Neural progenitor cell (in vitro differentiated cells): Measurements from ENCODE around the gene SGPP1. TPM values are rescaled to one million over a fixed set of nuclear protein-coding genes. Genes with fewer than 3 reads are reported as not detected.

Experiments
- DNase-seq: peaks from one replicate; pipeline ENCODE4 v3.0.0-alpha.2; 2016; ENCODE audit warnings: low spot score
- H2AFZ ChIP-seq: fragments of 200-600 bp; sonication (generic); replicated peaks from 2 replicates; pipeline ENCODE4 v1.6.1; 2016; ENCODE audit warnings: antibody characterized with exemption
- H3F3A ChIP-seq: fragments of 200-600 bp; sonication (generic); 2 replicates; pipeline ENCODE4 v1.6.1; 2016; ENCODE audit warnings: antibody characterized with exemption, low read depth
- H3K27ac ChIP-seq: fragments of 200-600 bp; sonication (generic); 2 replicates; pipeline ENCODE4 v1.5.1; 2016; ENCODE audit warnings: mild to moderate bottlenecking
- H3K27me3 ChIP-seq: fragments of 200-600 bp; sonication (generic); 2 replicates; pipeline ENCODE4 v1.6.1; 2016; ENCODE audit warnings: mild to moderate bottlenecking, moderate library complexity
- H3K36me3 ChIP-seq: fragments of 200-600 bp; sonication (generic); 2 replicates; pipeline ENCODE4 v1.5.1; 2016
- H3K4me1 ChIP-seq: fragments of 200-600 bp; sonication (generic); 2 replicates; pipeline ENCODE4 v1.6.1; 2016; ENCODE audit warnings: mixed run types
- H3K4me2 ChIP-seq: fragments of 200-600 bp; sonication (generic); 2 replicates; pipeline ENCODE4 v1.6.1; 2016
- H3K4me3 ChIP-seq: fragments of 200-600 bp; sonication (generic); 2 replicates; pipeline ENCODE4 v1.5.1; 2016
- H3K79me2 ChIP-seq: fragments of 200-600 bp; sonication (generic); 2 replicates; pipeline ENCODE4 v1.6.1; 2016; ENCODE audit warnings: low read depth
- H3K9ac ChIP-seq: fragments of 200-600 bp; sonication (generic); 2 replicates; pipeline ENCODE4 v1.6.1; 2016
- H3K9me3 ChIP-seq: fragments of 200-600 bp; sonication (generic); 2 replicates; pipeline ENCODE4 v1.5.1; 2016; ENCODE audit warnings: low read depth
- H4K20me1 ChIP-seq: fragments of 200-600 bp; sonication (generic); 2 replicates; pipeline ENCODE4 v1.6.1; 2016; ENCODE audit warnings: low read depth
- H3K27ac Mint-ChIP-seq: 3 replicates; pipeline ENCODE4 v1.8.0; 2021; ENCODE audit warnings: mixed read lengths
- H3K27me3 Mint-ChIP-seq: 2 replicates; pipeline ENCODE4 v1.8.0; 2022; ENCODE audit warnings: low read depth, mild to moderate bottlenecking, inconsistent platforms, moderate library complexity, mixed read lengths; ENCODE audit not compliant: insufficient read depth
- H3K36me3 Mint-ChIP-seq: 3 replicates; pipeline ENCODE4 v1.8.0; 2021; ENCODE audit warnings: mixed read lengths
- H3K4me1 Mint-ChIP-seq: 3 replicates; pipeline ENCODE4 v1.8.0; 2021; ENCODE audit warnings: mixed read lengths
- H3K4me3 Mint-ChIP-seq: 3 replicates; pipeline ENCODE4 v1.8.0; 2021; ENCODE audit warnings: mild to moderate bottlenecking, moderate library complexity, mixed read lengths
- H3K9me3 Mint-ChIP-seq: 3 replicates; pipeline ENCODE4 v1.8.0; 2020; ENCODE audit warnings: mixed read lengths
- EZH2 ChIP-seq: fragments of 200-600 bp; sonication (generic); IDR thresholded peaks from 2 replicates; pipeline ENCODE4 v1.6.1; 2017; ENCODE audit warnings: antibody characterized with exemption, mild to moderate bottlenecking, moderate library complexity
- EZH2phosphoT487 ChIP-seq: fragments of 200-600 bp; sonication (generic); IDR thresholded peaks from 2 replicates; pipeline ENCODE4 v1.6.1; 2017; ENCODE audit warnings: antibody characterized with exemption
- total RNA-seq: library from RNA; depleted of rRNA; stranded (reverse); fragments of >200 nt; gene quantifications from 2 replicates; pipeline ENCODE4 v1.2.3, GENCODE V29; 2015; ENCODE audit warnings: low replicate concordance
- TF ChIP-seq, protein P1 (sequence below): fragments of 200-600 bp; sonication (generic); IDR thresholded peaks from 2 replicates; pipeline ENCODE4 v1.5.1; 2017; ENCODE audit warnings: antibody characterized with exemption, mild to moderate bottlenecking

The SGPP1 gene
- total RNA-seq, 1 donor from 2014 or later = 9.2 TPM

DNA sequence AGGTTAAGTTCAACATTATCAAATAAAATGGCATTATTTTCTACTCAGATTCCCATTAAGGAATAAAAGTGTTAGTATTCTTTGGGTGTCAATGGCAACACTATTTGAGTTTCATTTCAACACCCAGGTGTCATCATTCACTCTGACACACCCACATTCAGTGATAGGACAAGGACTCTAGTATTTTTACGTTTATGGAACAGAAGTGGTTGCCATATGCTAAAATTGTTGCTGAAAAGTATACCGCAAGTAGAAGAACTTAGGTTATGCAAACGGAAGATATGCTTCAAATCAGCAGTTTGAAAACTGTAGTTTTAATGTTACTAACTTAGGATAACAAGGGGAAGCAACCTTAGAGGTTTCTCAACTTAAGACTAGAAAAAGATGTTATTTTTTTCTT lies 20.0 kb upstream of the SGPP1 start:
- no peaks in the 10 kb centered on the region for H3K36me3 Mint-ChIP-seq
- Histone ChIP-seq H3K27me3 (no peaks in the 10 kb centered on the region), H3K27ac (no peak overlapping the region), H3F3A (no peaks in the 10 kb centered on the region), H3K9ac (no peak overlapping the region), H3K36me3 (no peaks in the 10 kb centered on the region), H3K9me3 (no peaks in the 10 kb centered on the region), H3K4me3 (no peak overlapping the region), H3K4me1 (no peaks in the 10 kb centered on the region), H4K20me1 (no peaks in the 10 kb centered on the region), H3K79me2 (no peaks in the 10 kb centered on the region), H2AFZ (no peak overlapping the region), H3K4me2 (no peak overlapping the region)
- no peak overlapping the region for H3K27ac Mint-ChIP-seq
- TF ChIP-seq, protein P1, sequence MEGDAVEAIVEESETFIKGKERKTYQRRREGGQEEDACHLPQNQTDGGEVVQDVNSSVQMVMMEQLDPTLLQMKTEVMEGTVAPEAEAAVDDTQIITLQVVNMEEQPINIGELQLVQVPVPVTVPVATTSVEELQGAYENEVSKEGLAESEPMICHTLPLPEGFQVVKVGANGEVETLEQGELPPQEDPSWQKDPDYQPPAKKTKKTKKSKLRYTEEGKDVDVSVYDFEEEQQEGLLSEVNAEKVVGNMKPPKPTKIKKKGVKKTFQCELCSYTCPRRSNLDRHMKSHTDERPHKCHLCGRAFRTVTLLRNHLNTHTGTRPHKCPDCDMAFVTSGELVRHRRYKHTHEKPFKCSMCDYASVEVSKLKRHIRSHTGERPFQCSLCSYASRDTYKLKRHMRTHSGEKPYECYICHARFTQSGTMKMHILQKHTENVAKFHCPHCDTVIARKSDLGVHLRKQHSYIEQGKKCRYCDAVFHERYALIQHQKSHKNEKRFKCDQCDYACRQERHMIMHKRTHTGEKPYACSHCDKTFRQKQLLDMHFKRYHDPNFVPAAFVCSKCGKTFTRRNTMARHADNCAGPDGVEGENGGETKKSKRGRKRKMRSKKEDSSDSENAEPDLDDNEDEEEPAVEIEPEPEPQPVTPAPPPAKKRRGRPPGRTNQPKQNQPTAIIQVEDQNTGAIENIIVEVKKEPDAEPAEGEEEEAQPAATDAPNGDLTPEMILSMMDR = no peak
- TF ChIP-seq EZH2 (no peak), EZH2phosphoT487 (no peak)
- no peaks in the 10 kb centered on the region for H3K9me3 Mint-ChIP-seq
- DNase-seq = no peak
- no peak overlapping the region for H3K4me3 Mint-ChIP-seq
- H3K27me3 Mint-ChIP-seq = peaks cover 2% of the 10 kb centered on the region
- peaks cover 7% of the 10 kb centered on the region for H3K4me1 Mint-ChIP-seq

GRCh38 chr14:63745858-63746425 lies 18.1 kb upstream of the SGPP1 start:
- Histone ChIP-seq H2AFZ (no peak overlapping the region), H3K4me2 (no peak overlapping the region), H3K9ac (no peak overlapping the region), H3K4me3 (no peak overlapping the region), H4K20me1 (no peaks in the 10 kb centered on the region), H3F3A (no peaks in the 10 kb centered on the region), H3K9me3 (no peaks in the 10 kb centered on the region), H3K27me3 (no peaks in the 10 kb centered on the region), H3K36me3 (no peaks in the 10 kb centered on the region), H3K79me2 (no peaks in the 10 kb centered on the region), H3K4me1 (no peaks in the 10 kb centered on the region), H3K27ac (no peak overlapping the region)
- no peaks in the 10 kb centered on the region for H3K36me3 Mint-ChIP-seq
- H3K4me3 Mint-ChIP-seq = no peak overlapping the region
- H3K9me3 Mint-ChIP-seq = no peaks in the 10 kb centered on the region
- peaks cover 7% of the 10 kb centered on the region for H3K4me1 Mint-ChIP-seq
- no peak overlapping the region for H3K27ac Mint-ChIP-seq
- no peak for TF ChIP-seq EZH2
- TF ChIP-seq, protein P1 = no peak
- no peak for TF ChIP-seq EZH2phosphoT487
- H3K27me3 Mint-ChIP-seq = peaks cover 2% of the 10 kb centered on the region
- no peak for DNase-seq

GRCh38 chr14:63745272-63745671 lies 17.4 kb upstream of the SGPP1 start:
- DNase-seq = no peak

More at GRCh38 chr14:63745272-63745671, 17.4 kb upstream of the SGPP1 start:
- Histone ChIP-seq H3K9me3 (no peaks in the 10 kb centered on the region), H3K79me2 (no peaks in the 10 kb centered on the region), H3K4me1 (no peaks in the 10 kb centered on the region), H3F3A (no peaks in the 10 kb centered on the region), H3K9ac (no peak overlapping the region), H3K36me3 (no peaks in the 10 kb centered on the region), H4K20me1 (no peaks in the 10 kb centered on the region), H3K27ac (no peak overlapping the region), H3K4me3 (no peak overlapping the region), H3K4me2 (no peak overlapping the region), H3K27me3 (no peaks in the 10 kb centered on the region), H2AFZ (no peak overlapping the region)
- Mint-ChIP-seq H3K4me1 (peaks cover 7% of the 10 kb centered on the region), H3K9me3 (no peaks in the 10 kb centered on the region), H3K27ac (no peak overlapping the region), H3K4me3 (no peak overlapping the region), H3K27me3 (peaks cover 2% of the 10 kb centered on the region), H3K36me3 (no peaks in the 10 kb centered on the region)
- TF ChIP-seq EZH2 = no peak
- TF ChIP-seq, protein P1 = no peak
